GM18909 (cell line): ENCODE results near the gene CCL27.
A peak's percentile ranks its signal among the peaks of the same experiment; 100 is the strongest.

Experiments
- ATAC-seq: cut with Tn5 transposase; IDR thresholded peaks from one replicate; pipeline ENCODE4 v1.9.1; 2021; ENCODE audit warnings: mild to moderate bottlenecking; ENCODE audit not compliant: unreplicated experiment, poor library complexity

The CCL27 gene

DNA sequence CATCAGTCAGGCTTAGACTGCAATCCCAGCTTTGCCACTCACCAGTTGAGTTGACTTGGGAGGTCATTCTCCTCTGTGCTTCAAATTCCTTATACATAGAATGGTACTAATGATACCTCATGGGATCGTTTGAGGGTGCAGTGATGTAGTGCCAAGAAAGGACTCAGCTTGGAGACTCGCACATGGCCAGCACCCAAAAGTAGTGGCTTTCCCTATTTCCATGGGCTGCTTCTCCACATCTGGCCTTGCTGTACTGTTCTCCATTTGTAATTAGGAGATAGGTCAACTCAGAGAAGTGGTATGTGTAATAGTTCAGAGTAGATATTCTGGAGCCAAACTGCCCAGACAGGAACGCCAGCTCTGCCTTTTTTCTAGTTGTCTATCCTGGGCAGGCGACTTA, 23.1 kb upstream of the CCL27 start:
- no peak for ATAC-seq

DNA sequence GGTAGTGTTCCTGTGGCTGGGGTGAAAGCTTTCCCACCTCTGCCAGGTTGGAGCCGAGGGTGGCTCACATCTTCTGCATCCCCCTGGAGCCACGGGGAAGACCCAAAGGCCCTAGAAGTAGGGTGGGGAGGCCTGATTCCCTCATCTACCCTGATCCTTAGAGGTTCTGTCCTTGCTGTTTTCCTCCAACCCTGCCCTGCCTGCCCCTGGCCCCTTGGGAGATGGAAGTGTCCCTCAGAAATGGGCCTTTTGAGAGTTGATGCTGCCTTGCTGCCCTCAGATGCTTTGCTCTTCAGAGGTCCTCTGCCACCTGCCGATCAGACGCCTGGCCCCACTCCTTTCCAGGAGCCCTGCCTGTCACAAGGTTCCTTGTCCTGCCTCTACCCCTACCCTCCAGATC, 22.4 kb upstream of the CCL27 start:
- no peak for ATAC-seq

DNA sequence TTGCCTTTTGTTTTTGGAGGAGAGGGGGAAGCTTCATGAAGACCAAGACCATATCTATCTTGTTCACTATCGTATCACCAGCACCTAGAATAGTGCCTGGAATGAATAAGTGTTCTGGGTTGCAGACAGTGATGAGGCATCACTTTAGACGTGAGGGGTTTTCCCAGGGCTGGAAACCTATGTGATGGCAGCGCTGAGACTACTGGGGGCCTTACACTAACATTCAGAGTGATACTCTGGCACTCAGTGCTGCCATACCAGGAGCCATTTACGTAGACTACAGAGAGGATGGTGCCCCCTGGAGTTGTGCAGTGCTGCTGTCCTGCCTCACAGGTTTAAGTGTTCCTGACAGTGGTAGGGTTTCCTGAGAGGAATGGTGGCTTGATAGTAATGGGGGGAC, 21.7 kb upstream of the CCL27 start:
- no peak for ATAC-seq

DNA sequence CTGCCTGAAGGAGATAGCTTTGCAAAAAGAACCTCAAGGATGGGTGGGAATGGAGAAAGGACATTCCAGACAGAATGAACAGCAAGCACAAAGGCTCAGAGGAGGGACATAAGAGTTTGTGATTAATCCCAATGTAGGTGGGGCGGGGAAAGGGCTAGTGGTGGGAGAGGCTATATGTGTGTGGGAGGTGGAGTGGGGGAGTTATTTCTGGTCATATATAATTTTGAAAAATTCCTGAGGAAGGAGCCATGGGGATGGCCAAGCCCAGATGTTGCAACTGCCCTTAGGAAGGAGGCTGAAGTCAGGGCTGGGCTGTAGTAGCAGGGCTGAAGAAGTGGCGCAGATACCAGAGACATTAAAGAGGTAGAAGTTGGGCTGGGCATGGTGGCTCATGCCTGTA, 13.4 kb upstream of the CCL27 start:
- ATAC-seq, result no peak

- peak; percentile 40 for ATAC-seq
Observed at GRCh38 chr9:34675048-34675714, 12.7 kb upstream of the CCL27 start.

GRCh38 chr9:34674440-34674839, 12.0 kb upstream of the CCL27 start:
- ATAC-seq, result no peak

DNA sequence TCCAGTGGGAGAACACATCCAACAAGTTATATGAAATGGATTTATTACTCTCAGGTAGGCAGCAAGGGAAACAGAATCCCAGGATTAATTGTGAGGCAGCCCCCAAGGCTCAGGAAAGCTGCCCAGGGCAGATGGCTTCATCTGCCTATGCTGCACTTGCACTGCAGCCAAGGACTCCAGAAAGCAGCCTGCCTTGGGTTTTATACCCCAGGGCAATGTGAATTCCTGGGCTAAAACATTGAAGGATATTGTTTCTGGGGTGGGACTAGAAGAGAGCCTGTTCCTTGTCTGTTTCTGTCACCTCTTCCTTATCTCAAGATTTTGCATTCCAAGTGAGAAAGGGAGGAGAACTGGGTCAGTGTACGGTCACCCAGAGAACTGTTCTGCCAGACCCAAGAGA, 8.8 kb upstream of the CCL27 start:
- ATAC-seq, result no peak

- no peak for ATAC-seq
Observed at GRCh38 chr9:34669809-34670562, 7.5 kb upstream of the CCL27 start.

DNA sequence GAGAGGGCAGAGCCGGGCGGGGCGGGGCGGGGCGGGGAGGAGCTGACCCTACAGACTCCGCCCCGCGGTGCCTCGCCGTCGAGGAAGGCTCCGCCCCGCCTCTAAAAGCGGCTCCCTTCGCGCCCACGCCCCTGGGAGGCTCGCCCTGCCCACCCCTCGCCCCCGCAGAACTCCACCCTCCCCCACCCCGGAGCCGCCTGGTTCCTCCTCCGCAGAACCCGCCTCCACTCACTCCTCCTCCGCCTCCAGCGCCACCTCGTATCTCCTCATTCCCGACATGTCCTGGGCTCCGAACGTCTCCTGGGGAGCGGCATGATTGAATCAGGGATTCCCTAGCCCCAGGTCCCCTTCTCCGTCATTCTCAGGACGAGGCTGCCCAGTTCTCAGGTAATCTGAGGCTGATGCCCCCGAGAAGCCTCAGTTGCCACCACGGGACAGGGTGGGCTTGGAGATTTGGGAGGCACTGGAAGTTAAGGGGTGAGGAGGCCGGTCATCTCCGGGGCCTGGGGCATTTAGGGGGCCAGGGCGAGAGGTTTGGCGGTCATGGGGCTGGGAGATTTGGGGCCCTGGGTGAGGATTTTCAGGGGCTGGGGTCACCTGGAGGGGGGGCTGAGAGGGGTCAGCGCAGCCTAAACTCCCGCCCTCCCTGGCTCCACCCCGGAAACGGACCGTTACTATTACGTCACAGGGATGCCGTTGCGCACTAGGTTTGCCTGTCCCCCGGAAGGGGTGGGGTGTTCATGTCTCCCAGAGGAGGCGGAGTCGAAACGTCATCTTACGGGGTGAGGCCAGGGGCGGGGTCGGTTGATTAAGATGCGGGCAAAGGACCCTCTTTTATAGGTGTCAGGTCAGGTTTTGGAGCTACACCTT, 3.2 kb upstream of the CCL27 start:
- ATAC-seq, result peak; percentile 66

GRCh38 chr9:34665067-34665380, 2.6 kb upstream of the CCL27 start:
- ATAC-seq, result peak; percentile 33

GRCh38 chr9:34664281-34665066, 2.0 kb upstream of the CCL27 start:
- ATAC-seq, result peak; percentile 67

DNA sequence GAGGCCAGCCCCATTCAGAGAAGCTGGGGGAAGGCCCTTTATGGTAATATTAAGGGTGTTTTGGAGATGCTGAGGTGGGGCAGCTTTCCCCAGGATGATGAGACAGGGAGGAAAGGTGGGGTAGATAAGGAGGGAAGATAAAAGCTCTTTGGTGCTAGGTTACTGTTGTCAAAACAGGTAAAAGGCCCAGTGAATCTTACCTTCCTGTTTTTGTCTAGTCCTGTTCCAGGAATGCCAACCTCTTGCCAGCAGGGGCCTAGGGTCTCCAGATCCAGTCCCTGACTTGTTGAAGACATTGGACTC, 797 bp upstream of the CCL27 start:
- no peak for ATAC-seq

GRCh38 chr9:34659592-34660253, 2.7 kb downstream of the CCL27 start:
- ATAC-seq, result no peak

DNA sequence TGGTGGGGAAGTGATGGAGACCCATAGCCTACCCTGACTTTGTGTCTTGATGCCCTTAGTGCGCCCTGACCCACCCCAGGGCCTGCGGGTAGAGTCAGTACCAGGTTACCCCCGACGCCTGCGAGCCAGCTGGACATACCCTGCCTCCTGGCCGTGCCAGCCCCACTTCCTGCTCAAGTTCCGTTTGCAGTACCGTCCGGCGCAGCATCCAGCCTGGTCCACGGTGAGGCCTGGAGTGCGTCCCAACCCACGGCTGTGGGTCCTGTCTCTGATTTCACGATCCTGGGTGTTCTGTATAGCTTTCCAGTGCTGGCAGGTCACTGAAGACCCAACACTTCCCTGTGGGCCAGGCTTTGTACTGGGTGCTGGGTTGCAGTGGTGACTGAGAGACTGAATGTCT, 4.0 kb downstream of the CCL27 start:
- no peak for ATAC-seq

GRCh38 chr9:34656992-34657391, 5.5 kb downstream of the CCL27 start:
- no peak for ATAC-seq

GRCh38 chr9:34655394-34655793, 7.1 kb downstream of the CCL27 start:
- no peak for ATAC-seq

- ATAC-seq, result no peak
Observed at GRCh38 chr9:34654323-34655051, 8.0 kb downstream of the CCL27 start.

DNA sequence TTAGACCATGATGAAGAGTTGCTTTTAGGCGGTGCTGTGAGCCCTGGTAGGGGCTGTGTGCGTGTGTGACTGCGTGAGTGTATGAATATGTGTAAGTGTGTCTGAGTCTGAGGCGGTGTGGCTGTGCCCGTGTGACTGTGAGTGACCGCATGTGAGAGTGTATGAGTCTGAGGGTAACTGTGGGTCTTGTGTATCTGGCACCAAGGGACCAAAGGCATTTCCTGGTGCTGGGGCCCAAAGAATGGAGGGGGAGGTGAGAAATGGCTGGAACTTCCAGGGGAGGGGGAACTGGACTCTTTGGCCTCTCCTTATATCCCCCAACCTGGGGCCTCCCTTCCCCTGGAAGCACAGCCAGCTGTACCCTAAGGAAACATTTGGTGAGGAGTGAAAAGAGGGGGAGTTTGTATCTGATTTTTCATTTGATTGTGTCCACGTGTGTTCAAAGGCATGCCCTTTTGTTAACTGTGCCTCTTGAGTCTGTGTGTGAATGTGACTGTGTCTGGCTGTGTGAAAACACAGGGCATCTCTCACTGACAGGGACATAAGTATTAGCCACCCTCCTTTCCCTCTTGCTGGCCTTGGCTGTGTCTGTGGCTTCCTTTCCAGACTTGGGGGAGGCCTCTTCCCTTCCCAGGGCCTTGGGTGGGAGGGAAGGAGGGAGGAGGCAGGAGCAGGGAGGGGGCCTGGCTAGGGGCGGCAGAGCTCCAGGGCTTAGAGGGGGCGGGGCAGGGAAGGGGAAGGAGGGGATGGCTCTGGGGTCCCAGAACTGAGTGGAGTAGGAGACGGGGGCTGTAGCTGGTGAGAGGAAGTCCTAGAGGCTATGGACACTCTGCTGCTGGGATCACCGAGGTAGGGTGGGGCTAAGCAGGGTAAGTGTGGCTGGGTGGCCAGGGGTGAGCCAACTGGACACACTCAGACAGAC, 9.0 kb downstream of the CCL27 start:
- no peak for ATAC-seq

DNA sequence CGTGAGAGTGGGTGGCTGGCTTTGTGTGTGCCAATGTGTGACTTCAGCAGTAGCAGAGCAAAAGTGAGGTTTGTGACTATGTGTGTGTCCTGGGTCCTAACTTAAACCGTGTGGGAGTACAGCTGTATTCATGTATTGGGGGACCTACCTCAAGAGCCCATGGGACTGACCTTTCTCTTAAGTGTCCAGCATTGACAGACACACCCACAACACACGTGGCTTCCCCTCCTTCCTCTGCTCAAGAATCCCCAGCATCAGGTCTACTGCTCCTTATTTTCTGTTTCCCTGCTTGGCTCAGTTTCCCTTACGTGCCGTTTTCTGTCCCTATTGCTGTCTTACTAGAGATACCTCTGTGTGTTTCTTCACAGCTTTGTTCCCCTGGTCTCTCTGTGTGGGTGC, 9.9 kb downstream of the CCL27 start:
- ATAC-seq, result no peak
